Adrenal gland (tissue), 5 donors: ENCODE results near the gene TARBP2.

Experiments
- CTCF ChIP-seq, 6 experiments: fragments of 450-650 bp in 4 of 6; fragments of 200-600 bp in 2 of 6; sonication (generic) in 1 of 6; IDR thresholded peaks; 1 replicate in 5 of 6; 2 replicates in 1 of 6; pipeline versions ENCODE4 v1.5.1 to v1.8.0; 2016 to 2021; ENCODE audit warnings: antibody characterized with exemption in 6 of 6, mild to moderate bottlenecking in 2 of 6, moderate library complexity in 1 of 6
- POLR2A ChIP-seq, 2 donors: fragments of 450-650 bp; IDR thresholded peaks; one replicate each; pipeline ENCODE4 v1.6.1; 2017; ENCODE audit warnings: antibody characterized with exemption in 2 of 2, mild to moderate bottlenecking in 2 of 2, moderate library complexity in 1 of 2
- donor health status: DM: no; HTN: no; CAD: no.

- TF ChIP-seq CTCF (IDR thresholded peaks at IDR 0.05) (no peak), POLR2A (IDR thresholded peaks at IDR 0.05) (no peak)
Measured at GRCh38 chr12:53530061-53530460, 29.0 kb downstream of the TARBP2 start.
